Erythroblast (primary cell): ENCODE results near the gene THADA.
A peak's percentile ranks its signal among the peaks of the same experiment; 100 is the strongest.

ENCODE experiments used
- DNase-seq, 2 experiments: peaks; one replicate each; lab custom pipeline; 2025; lab: John Stamatoyannopoulos, UW
- GATA1 ChIP-seq: IDR thresholded peaks from 2 replicates; pipeline ENCODE4 v1.6.1; 2011; ENCODE audit warnings: low read depth, mild to moderate bottlenecking, control low read depth, low read length, moderate library complexity
- POLR2A ChIP-seq: IDR thresholded peaks from 2 replicates; pipeline ENCODE4 v1.6.1; 2011; ENCODE audit warnings: mild to moderate bottlenecking, low read length

THADA gene

GRCh38 chr2:43285987-43286386, 309.9 kb downstream of the THADA start:
- TF ChIP-seq GATA1 (no peak), POLR2A (no peak)
- no peak for DNase-seq

- TF ChIP-seq GATA1 = no peak
- no peak for TF ChIP-seq POLR2A
- DNase-seq = peak; percentile 5 to 7
These were observed 310.9 kb downstream of the THADA start for GRCh38 chr2:43284967-43285366.

GRCh38 chr2:43284347-43284746, 311.5 kb downstream of the THADA start:
- DNase-seq = peak; percentile 20 to 22

GRCh38 chr2:43280994-43281393, 314.8 kb downstream of the THADA start:
- DNase-seq = no peak
- TF ChIP-seq POLR2A = no peak
- no peak for TF ChIP-seq GATA1

- TF ChIP-seq GATA1 (no peak), POLR2A (no peak)
- DNase-seq = no peak
These were observed 316.5 kb downstream of the THADA start for GRCh38 chr2:43279317-43279840.

- no peak for DNase-seq
- TF ChIP-seq GATA1 (no peak), POLR2A (no peak)
These were observed 317.1 kb downstream of the THADA start for GRCh38 chr2:43278564-43279220.

GRCh38 chr2:43276962-43277391, 318.9 kb downstream of the THADA start:
- DNase-seq = no peak

GRCh38 chr2:43276266-43276941, 319.4 kb downstream of the THADA start:
- DNase-seq = no peak
- TF ChIP-seq POLR2A = no peak
- no peak for TF ChIP-seq GATA1

More at GRCh38 chr2:43276962-43277391, 318.9 kb downstream of the THADA start:
- TF ChIP-seq GATA1 (no peak), POLR2A (no peak)

GRCh38 chr2:43274721-43275120, 321.1 kb downstream of the THADA start:
- TF ChIP-seq GATA1 (no peak), POLR2A (no peak)
- DNase-seq = no peak

GRCh38 chr2:43274055-43274454, 321.8 kb downstream of the THADA start:
- DNase-seq = no peak
- TF ChIP-seq GATA1 (no peak), POLR2A (no peak)

GRCh38 chr2:43273529-43273928, 322.3 kb downstream of the THADA start:
- no peak for DNase-seq
- TF ChIP-seq GATA1 = no peak
- no peak for TF ChIP-seq POLR2A

- DNase-seq = peak; percentile 17 to 19
These were observed 324.8 kb downstream of the THADA start for GRCh38 chr2:43270930-43271615.

GRCh38 chr2:43270461-43270860, 325.4 kb downstream of the THADA start:
- no peak for DNase-seq
- no peak for TF ChIP-seq GATA1

More at GRCh38 chr2:43270930-43271615, 324.8 kb downstream of the THADA start:
- TF ChIP-seq GATA1 = no peak
- no peak for TF ChIP-seq POLR2A

GRCh38 chr2:43269706-43270105, 326.1 kb downstream of the THADA start:
- no peak for DNase-seq
- TF ChIP-seq POLR2A = no peak
- no peak for TF ChIP-seq GATA1
